ENCODE data around the gene MTMR3.

- TF ChIP-seq POLR2AphosphoS5 (IDR thresholded peaks at IDR 0.05; ENCODE audit: low read depth, low read length): no peak
- no peak for TF ChIP-seq REST (IDR thresholded peaks at IDR 0.05; ENCODE audit: insufficient read depth in 1 of 2, low read depth in 2 of 2, low read length in 2 of 2)
- no peak for TF ChIP-seq SIN3A (IDR thresholded peaks at IDR 0.05; ENCODE audit: borderline replicate concordance, insufficient read depth, low read length)
- no peak for TF ChIP-seq TAF1 (IDR thresholded peaks at IDR 0.05; ENCODE audit: borderline replicate concordance, insufficient read depth, low read length)
- no peak for TF ChIP-seq FOXP2 (optimal IDR thresholded peaks at IDR 0.05; ENCODE audit: borderline replicate concordance, extremely low read depth, extremely low read length, insufficient read depth)
Measured at GRCh38 chr22:29854432-29854831, 28.5 kb upstream of the MTMR3 start.

All from PFSK-1 (cell line).